ENCODE data around the gene ACADSB. TPM values are rescaled to one million over a fixed set of nuclear protein-coding genes. Genes with fewer than 3 reads are reported as not detected.

ACADSB gene
- 10 to 100 TPM; 16.2 to 40.2 (median 22.0) TPM for total RNA-seq

- intact Hi-C loops (cut with DNase I; ENCODE audit: low total_unique reads): loop anchor here (1.0 to 10.0 kb wide), 4 partner anchors 28 to 1406 kb away; partner anchors contain the start of genes BUB3, C10orf88, OAT and PSTK
- peak; percentile 95 to 96 for ATAC-seq
Measured at GRCh38 chr10:123008355-123009104, at the start of gene ACADSB, which contains the start of gene IKZF5. Gene ACADSB, plus strand, starts transcription at chr10:123009006. Its CDS starts 24 bp downstream, at chr10:123009030. Gene IKZF5, minus strand, starts transcription at chr10:123008795. Its CDS starts 10,170 bp downstream, at chr10:122998625.

GRCh38 chr10:122962405-122962804 is 46.4 kb upstream of the ACADSB start:
- H3K27me3 ChIP-seq: no peaks in the 10 kb centered on the region
- H3K27ac ChIP-seq: no peak overlapping the region
- no peak for TF ChIP-seq POLR2A (IDR thresholded peaks at IDR 0.05)
- TF ChIP-seq CTCF (IDR thresholded peaks at IDR 0.05 in 4 of 5, conservative IDR thresholded peaks at IDR 0.05 in 1 of 5): no peak
- in situ Hi-C loops (cut with MboI; ENCODE audit: low sequenced_read_pairs in 4 of 4) (loop anchor here in 1 of 4 donors (25.0 kb wide), 1 partner anchor 200 kb away; the partner anchor contains the start of gene BUB3), intact Hi-C loops (cut with DNase I; ENCODE audit: low total_unique reads) (no loop called here)
- H3K36me3 ChIP-seq: no peaks in the 10 kb centered on the region
- no peak for ATAC-seq
- H3K4me3 ChIP-seq: no peak overlapping the region
- H3K4me1 ChIP-seq: no peaks in the 10 kb centered on the region
- peaks cover 0 to 4% (median 0%) of the 10 kb centered on the region in 3 donors for H3K9me3 ChIP-seq
- no peak for DNase-seq

More at GRCh38 chr10:123008355-123009104, at the start of gene ACADSB, which contains the start of gene IKZF5:
- in situ Hi-C loops (cut with MboI; ENCODE audit: low sequenced_read_pairs in 4 of 4): no loop called here
- peak; percentile 97 for DNase-seq
- Histone ChIP-seq H3K27ac (peak within 1 kb of the TSS; percentile 93 to 99 (median 96)), H3K4me3 (peak within 1 kb of the TSS; percentile 95 to 99 (median 97)), H3K27me3 (no peaks in the 10 kb centered on the region), H3K36me3 (no peaks in the 10 kb centered on the region), H3K4me1 (peaks cover 38 to 46% of the 10 kb centered on the region in 2 donors), H3K9me3 (no peaks in the 10 kb centered on the region)
- TF ChIP-seq POLR2A (IDR thresholded peaks at IDR 0.05) (peak; percentile 78 to 85), CTCF (IDR thresholded peaks at IDR 0.05 in 4 of 5, conservative IDR thresholded peaks at IDR 0.05 in 1 of 5) (no peak)

GRCh38 chr10:122966879-122967278 is 41.9 kb upstream of the ACADSB start:
- Histone ChIP-seq H3K4me1 (no peaks in the 10 kb centered on the region), H3K9me3 (peaks cover 0 to 5% (median 0%) of the 10 kb centered on the region in 3 donors), H3K27me3 (no peaks in the 10 kb centered on the region), H3K4me3 (no peak overlapping the region), H3K27ac (no peak overlapping the region), H3K36me3 (no peaks in the 10 kb centered on the region)
- intact Hi-C loops (cut with DNase I; ENCODE audit: low total_unique reads): no loop called here
- TF ChIP-seq POLR2A (IDR thresholded peaks at IDR 0.05) (no peak), CTCF (IDR thresholded peaks at IDR 0.05 in 4 of 5, conservative IDR thresholded peaks at IDR 0.05 in 1 of 5) (no peak)
- ATAC-seq (no peak), DNase-seq (no peak)
- in situ Hi-C loops (cut with MboI; ENCODE audit: low sequenced_read_pairs in 4 of 4): loop anchor here in 1 of 4 donors (25.0 kb wide), 1 partner anchor 195 kb away; the partner anchor contains the start of gene BUB3

GRCh38 chr10:122968698-122969097 is 40.1 kb upstream of the ACADSB start:
- Histone ChIP-seq H3K27me3 (no peaks in the 10 kb centered on the region), H3K36me3 (no peaks in the 10 kb centered on the region), H3K4me3 (no peak overlapping the region), H3K27ac (no peak overlapping the region), H3K9me3 (peaks cover 0 to 5% (median 0%) of the 10 kb centered on the region in 3 donors), H3K4me1 (no peaks in the 10 kb centered on the region)
- in situ Hi-C loops (cut with MboI; ENCODE audit: low sequenced_read_pairs in 4 of 4) (loop anchor here in 1 of 4 donors (25.0 kb wide), 1 partner anchor 194 kb away; the partner anchor contains the start of gene BUB3), intact Hi-C loops (cut with DNase I; ENCODE audit: low total_unique reads) (no loop called here)
- ATAC-seq: no peak
- DNase-seq: no peak
- TF ChIP-seq CTCF (IDR thresholded peaks at IDR 0.05 in 4 of 5, conservative IDR thresholded peaks at IDR 0.05 in 1 of 5) (no peak), POLR2A (IDR thresholded peaks at IDR 0.05) (no peak)
